C4-2B (cell line): Measurements from ENCODE around the gene ZDHHC8.

Experiments used
- ZFX ChIP-seq: fragments of 450-650 bp; IDR thresholded peaks from 2 replicates; pipeline ENCODE4 v1.6.1; 2017
- TF ChIP-seq, protein P1 (sequence below): fragments of 450-650 bp; conservative IDR thresholded peaks from 2 replicates; pipeline ENCODE4 v1.5.1; 2017; ENCODE audit warnings: mild to moderate bottlenecking

DNA sequence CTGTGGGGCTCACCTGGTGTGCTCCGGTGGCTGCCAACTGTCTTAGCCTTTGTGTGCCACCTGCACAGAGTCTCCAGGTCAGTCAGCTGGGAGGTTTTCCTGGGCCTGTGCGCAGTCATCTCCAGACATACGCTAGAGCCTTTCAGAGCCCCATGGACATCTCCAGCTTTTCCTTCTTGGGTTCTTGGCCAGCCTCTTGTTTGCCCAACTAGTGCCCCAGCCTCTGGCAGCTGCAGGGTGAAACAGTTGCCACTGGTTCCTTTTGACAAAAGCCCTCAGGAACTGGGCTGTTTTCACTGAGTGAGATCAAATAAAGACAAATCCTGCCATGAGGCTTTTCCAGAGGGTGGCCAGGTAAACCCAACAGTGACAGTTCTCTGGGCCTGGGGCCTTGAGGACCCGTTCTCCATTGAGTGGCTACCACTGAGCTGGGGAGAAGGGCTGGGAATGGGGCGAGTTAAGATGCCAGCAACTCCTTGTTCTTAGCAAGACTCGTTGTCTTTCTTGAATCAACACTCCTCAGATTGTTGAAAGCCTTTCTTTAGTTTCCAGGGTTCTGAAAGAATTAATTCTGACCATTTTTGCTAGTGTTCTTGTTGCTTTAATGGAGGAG is 32.4 kb upstream of the ZDHHC8 start:
- TF ChIP-seq, protein P1, sequence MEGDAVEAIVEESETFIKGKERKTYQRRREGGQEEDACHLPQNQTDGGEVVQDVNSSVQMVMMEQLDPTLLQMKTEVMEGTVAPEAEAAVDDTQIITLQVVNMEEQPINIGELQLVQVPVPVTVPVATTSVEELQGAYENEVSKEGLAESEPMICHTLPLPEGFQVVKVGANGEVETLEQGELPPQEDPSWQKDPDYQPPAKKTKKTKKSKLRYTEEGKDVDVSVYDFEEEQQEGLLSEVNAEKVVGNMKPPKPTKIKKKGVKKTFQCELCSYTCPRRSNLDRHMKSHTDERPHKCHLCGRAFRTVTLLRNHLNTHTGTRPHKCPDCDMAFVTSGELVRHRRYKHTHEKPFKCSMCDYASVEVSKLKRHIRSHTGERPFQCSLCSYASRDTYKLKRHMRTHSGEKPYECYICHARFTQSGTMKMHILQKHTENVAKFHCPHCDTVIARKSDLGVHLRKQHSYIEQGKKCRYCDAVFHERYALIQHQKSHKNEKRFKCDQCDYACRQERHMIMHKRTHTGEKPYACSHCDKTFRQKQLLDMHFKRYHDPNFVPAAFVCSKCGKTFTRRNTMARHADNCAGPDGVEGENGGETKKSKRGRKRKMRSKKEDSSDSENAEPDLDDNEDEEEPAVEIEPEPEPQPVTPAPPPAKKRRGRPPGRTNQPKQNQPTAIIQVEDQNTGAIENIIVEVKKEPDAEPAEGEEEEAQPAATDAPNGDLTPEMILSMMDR: no peak
- no peak for TF ChIP-seq ZFX
